Ascending aorta (tissue), 2 donors: ENCODE measurements around the gene PFKFB4. TPM values are rescaled to one million over a fixed set of nuclear protein-coding genes. Genes with fewer than 3 reads are reported as not detected.

Experiments used
- DNase-seq, 2 donors: peaks; one replicate each; pipeline ENCODE4 v3.0.0-alpha.2; 2019; ENCODE audit warnings: low spot score in 2 of 2
- H3K27ac ChIP-seq, 2 donors: fragments of 200-600 bp; sonication (generic); one replicate each; pipeline ENCODE4 v1.5.1; 2016 to 2017; ENCODE audit warnings: mild to moderate bottlenecking in 1 of 2
- H3K27me3 ChIP-seq: fragments of 200-600 bp; sonication (generic); one replicate; pipeline ENCODE4 v1.5.1; 2017
- H3K36me3 ChIP-seq, 2 donors: fragments of 200-600 bp; sonication (generic); one replicate each; pipeline ENCODE4 v1.5.1; 2016
- H3K4me1 ChIP-seq, 2 donors: fragments of 200-600 bp; sonication (generic); one replicate each; pipeline ENCODE4 v1.5.1; 2016 to 2017; ENCODE audit warnings: mild to moderate bottlenecking in 1 of 2
- H3K4me3 ChIP-seq, 2 donors: fragments of 200-600 bp; sonication (generic); one replicate each; pipeline ENCODE4 v1.5.1; 2016 to 2017; ENCODE audit warnings: mild to moderate bottlenecking in 1 of 2
- H3K9me3 ChIP-seq, 2 donors: fragments of 200-600 bp; sonication (generic); one replicate each; pipeline ENCODE4 v1.5.1; 2016
- CTCF ChIP-seq, 3 experiments: fragments of 200-600 bp in 2 of 3; fragments of 450-650 bp in 1 of 3; sonication (generic) in 2 of 3; IDR thresholded peaks; one replicate each; pipeline ENCODE4 v1.5.1; 2016 to 2019; ENCODE audit warnings: antibody characterized with exemption in 3 of 3, mild to moderate bottlenecking in 1 of 3, moderate library complexity in 1 of 3
- intact Hi-C: fragments of 100-400 bp; cut with DNase I; formaldehyde crosslinking; loops from one replicate; pipeline ENCODE4 v1.15.1; 2023
- total RNA-seq: library from RNA; depleted of rRNA; stranded (reverse); fragments of >200 nt; gene quantifications from one replicate; pipeline ENCODE4 v1.1.0, GENCODE V29; 2016

The PFKFB4 gene
- total RNA-seq, 1 donor from 2014 or later = 3.7 TPM

GRCh38 chr3:48571938-48572337, 15.3 kb upstream of the PFKFB4 start:
- no peaks in the 10 kb centered on the region for H3K27me3 ChIP-seq
- no peak overlapping the region for H3K4me3 ChIP-seq
- no peaks in the 10 kb centered on the region for H3K9me3 ChIP-seq
- H3K36me3 ChIP-seq = no peaks in the 10 kb centered on the region
- no peak overlapping the region for H3K27ac ChIP-seq
- TF ChIP-seq CTCF (IDR thresholded peaks at IDR 0.05) = no peak
- DNase-seq = no peak
- intact Hi-C loops = no loop called here
- no peaks in the 10 kb centered on the region for H3K4me1 ChIP-seq

DNA sequence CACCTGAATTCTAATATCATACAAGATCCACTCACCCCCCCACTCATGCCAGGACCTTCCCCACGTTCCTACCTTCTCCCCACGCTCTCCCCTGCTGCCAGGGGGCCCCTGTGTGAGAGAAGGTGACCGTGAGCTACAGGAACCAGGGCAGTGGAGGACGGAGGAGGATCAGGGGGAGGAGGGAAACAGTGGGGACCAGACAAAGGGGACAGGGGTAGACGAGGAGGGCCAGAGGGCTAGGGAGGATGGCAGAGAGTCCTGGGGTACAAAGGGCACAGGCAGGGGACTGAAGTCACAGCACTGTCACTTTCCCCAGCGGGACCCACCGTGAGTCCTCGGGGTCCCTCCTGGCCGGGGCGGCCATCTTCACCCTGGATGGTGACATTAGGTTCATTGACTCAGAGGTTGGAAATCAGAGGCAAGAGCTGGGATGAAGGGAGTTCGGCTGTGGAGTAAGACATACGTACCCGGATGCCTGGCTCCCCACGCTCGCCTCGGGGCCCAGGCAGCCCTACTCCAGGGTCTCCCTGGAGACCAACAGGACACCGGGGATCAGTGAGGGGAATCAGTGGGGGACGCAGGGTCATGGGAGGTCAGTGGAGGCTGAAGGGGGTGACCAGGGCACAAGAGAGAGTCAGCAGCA, 13.3 kb upstream of the PFKFB4 start:
- H3K27me3 ChIP-seq = no peaks in the 10 kb centered on the region
- H3K4me1 ChIP-seq = no peaks in the 10 kb centered on the region
- H3K27ac ChIP-seq = no peak overlapping the region
- H3K9me3 ChIP-seq = no peaks in the 10 kb centered on the region
- H3K4me3 ChIP-seq = no peak overlapping the region
- no peaks in the 10 kb centered on the region for H3K36me3 ChIP-seq
- no peak for DNase-seq
- TF ChIP-seq CTCF (IDR thresholded peaks at IDR 0.05) = no peak
- intact Hi-C loops = no loop called here

GRCh38 chr3:48569400-48569799, 12.8 kb upstream of the PFKFB4 start:
- no peaks in the 10 kb centered on the region for H3K36me3 ChIP-seq
- no peaks in the 10 kb centered on the region for H3K27me3 ChIP-seq
- no peaks in the 10 kb centered on the region for H3K4me1 ChIP-seq
- TF ChIP-seq CTCF (IDR thresholded peaks at IDR 0.05) = no peak
- no peak overlapping the region for H3K27ac ChIP-seq
- H3K4me3 ChIP-seq = no peak overlapping the region
- DNase-seq = no peak
- no peaks in the 10 kb centered on the region for H3K9me3 ChIP-seq
- intact Hi-C loops = no loop called here

DNA sequence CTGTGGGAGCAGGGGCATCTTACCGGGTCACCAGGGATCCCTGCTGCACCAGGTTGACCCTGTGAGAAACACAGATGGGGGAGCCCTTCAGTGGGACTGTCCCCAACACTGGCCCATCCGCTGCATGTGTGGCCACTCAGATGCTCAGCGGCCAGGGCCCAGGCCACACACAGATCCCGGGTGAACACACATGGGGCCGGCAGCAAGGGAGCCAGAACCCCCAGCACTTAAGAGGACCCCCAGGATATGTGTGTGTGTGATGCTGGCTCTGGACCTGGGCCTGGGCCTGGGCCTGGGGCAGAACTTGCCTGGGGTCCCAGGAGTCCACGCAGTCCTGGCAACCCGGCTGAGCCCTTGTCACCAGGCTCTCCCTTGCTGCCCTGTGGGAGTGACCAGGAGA, 11.9 kb upstream of the PFKFB4 start:
- no peak overlapping the region for H3K4me3 ChIP-seq
- TF ChIP-seq CTCF (IDR thresholded peaks at IDR 0.05) = no peak
- no peaks in the 10 kb centered on the region for H3K27me3 ChIP-seq
- no peaks in the 10 kb centered on the region for H3K4me1 ChIP-seq
- H3K36me3 ChIP-seq = no peaks in the 10 kb centered on the region
- intact Hi-C loops = no loop called here
- H3K9me3 ChIP-seq = no peaks in the 10 kb centered on the region
- H3K27ac ChIP-seq = no peak overlapping the region
- DNase-seq = no peak

DNA sequence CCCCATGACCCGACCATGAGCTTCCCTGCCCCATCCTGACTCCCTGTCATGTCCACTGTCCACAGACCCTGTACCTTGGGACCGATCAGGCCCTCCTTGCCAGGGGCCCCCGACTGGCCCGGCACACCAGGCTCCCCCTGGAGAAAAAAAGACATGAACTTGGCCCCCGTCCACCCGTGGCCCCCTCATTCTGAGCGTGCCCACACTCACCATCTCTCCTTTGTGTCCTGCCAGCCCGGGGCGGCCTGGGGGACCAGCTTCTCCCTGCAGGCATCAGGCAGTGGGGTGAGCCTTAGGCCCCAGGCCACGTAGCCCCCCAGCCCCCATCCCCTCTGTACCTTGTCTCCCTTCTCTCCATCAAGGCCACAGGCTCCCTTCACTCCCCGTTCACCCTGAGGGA, 10.9 kb upstream of the PFKFB4 start:
- Histone ChIP-seq H3K36me3 (no peaks in the 10 kb centered on the region), H3K4me3 (no peak overlapping the region), H3K27ac (no peak overlapping the region), H3K27me3 (no peaks in the 10 kb centered on the region), H3K4me1 (no peaks in the 10 kb centered on the region), H3K9me3 (no peaks in the 10 kb centered on the region)
- DNase-seq = no peak
- intact Hi-C loops = no loop called here
- no peak for TF ChIP-seq CTCF (IDR thresholded peaks at IDR 0.05)

DNA sequence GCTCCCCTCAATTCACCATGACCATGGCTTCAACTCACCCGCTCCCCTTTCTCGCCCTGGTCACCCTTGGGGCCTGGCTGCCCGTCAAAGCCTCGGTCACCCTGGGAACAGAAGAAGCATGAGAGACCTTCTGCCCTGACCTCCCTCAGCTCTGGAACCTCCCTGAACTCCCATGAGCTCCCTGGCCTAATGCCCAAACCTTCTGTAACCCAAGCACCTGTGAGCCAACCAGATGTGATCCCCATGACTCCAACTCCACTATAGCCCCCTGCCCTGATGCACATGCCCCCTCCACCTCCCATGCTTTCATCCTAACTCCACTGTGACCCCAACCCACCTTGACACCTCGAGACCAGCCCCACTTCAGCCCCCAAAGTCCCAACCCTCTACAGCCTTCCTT, 10.5 kb upstream of the PFKFB4 start:
- H3K27me3 ChIP-seq = no peaks in the 10 kb centered on the region
- no peaks in the 10 kb centered on the region for H3K9me3 ChIP-seq
- H3K27ac ChIP-seq = no peak overlapping the region
- H3K4me3 ChIP-seq = no peak overlapping the region
- intact Hi-C loops = no loop called here
- no peak for TF ChIP-seq CTCF (IDR thresholded peaks at IDR 0.05)
- no peaks in the 10 kb centered on the region for H3K4me1 ChIP-seq
- no peaks in the 10 kb centered on the region for H3K36me3 ChIP-seq
- no peak for DNase-seq
